Pulmonary artery endothelial cell (primary cell): ENCODE data around the gene FAM43B. TPM values are rescaled to one million over a fixed set of nuclear protein-coding genes. Genes with fewer than 3 reads are reported as not detected.

Experiments
- DNase-seq: peaks from one replicate; pipeline ENCODE4 v3.0.0-alpha.2; 2011; ENCODE audit warnings: low read depth, low spot score
- total RNA-seq: library from RNA; depleted of rRNA; stranded (reverse); fragments of >200 nt; gene quantifications from 2 replicates; pipeline ENCODE4 v1.2.3, GENCODE V29; 2014

The FAM43B gene
- total RNA-seq, 1 donor from 2014 or later: not detected

GRCh38 chr1:20589331-20590278 is 37.2 kb downstream of the FAM43B start:
- no peak for DNase-seq

DNA sequence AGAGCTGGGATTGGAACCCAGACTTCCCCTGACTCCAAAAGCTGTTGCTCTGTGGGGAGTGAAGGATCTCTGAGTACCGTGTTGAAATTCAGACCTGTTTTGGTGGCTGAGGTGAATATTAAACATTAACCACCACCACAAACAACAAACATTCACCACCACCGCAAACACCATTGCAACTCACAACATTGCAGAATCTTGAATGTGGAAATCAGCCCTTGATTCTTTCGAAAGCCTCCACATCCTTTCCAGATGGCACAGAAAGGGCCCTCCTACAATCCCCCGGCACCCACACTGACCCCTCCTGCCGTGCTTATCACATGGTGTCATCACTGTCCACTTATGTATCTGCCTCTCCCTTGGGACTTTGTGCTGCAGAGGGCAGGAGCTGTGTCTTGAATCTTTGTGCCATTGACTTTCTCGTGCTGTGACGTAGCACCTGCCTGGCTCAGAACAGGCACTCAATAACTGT is 38.0 kb downstream of the FAM43B start:
- no peak for DNase-seq

- DNase-seq: no peak
Observed at GRCh38 chr1:20593756-20594155, 41.4 kb downstream of the FAM43B start.

- no peak for DNase-seq
Observed at GRCh38 chr1:20594746-20595145, 42.4 kb downstream of the FAM43B start.

- DNase-seq: no peak
Observed at GRCh38 chr1:20596106-20596505, 43.7 kb downstream of the FAM43B start.

GRCh38 chr1:20597650-20598049 is 45.3 kb downstream of the FAM43B start:
- DNase-seq: no peak

- no peak for DNase-seq
Observed at GRCh38 chr1:20600156-20600555, 47.8 kb downstream of the FAM43B start.

DNA sequence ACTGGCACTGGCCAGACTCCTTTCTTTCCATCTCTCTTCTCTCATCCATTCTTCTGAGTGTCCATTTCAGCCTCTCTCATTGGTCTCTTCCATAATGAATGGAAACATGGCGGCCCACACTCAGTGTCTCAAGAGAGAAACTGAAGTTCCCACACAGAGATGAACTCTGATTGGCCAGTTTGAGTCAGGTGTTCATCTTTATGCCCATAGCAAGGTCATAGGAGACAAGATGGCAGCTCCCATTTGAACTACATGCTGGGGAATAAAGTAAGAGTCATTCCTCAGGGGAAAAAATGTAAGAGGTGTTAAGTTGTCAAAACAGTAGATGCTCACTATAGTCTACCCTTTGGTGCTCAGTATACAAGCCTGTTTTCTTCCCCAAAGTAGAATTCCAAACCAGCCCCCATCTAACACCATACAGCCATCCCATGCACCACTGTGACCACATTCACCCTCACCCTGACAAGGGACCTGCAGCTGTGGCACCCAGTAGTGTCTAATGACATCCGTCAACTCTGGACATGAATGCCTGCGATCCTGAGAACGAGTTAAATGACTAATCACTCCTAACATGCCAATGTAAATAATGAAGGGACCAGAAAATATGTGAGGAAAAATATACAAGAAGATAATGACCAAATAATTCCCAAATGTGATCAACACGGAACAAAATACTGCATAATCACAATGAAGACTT is 48.9 kb downstream of the FAM43B start:
- no peak for DNase-seq

- no peak for DNase-seq
Observed at GRCh38 chr1:20602851-20603450, 50.6 kb downstream of the FAM43B start.

- no peak for DNase-seq
Observed at GRCh38 chr1:20603504-20604464, 51.4 kb downstream of the FAM43B start.

Other genes starting within 250 kb of the FAM43B start
- 10.3 and 10.9 TPM in 2 replicates for gene CAMK2N1, start 66.4 kb upstream of the FAM43B start, total RNA-seq
- 32.9 and 36.0 TPM in 2 replicates for gene MUL1, start 44.4 kb upstream of the FAM43B start, total RNA-seq
- gene CDA, start 36.5 kb downstream of the FAM43B start, total RNA-seq: 0.67 and 2.0 TPM in 2 replicates
- gene PINK1, start 80.9 kb downstream of the FAM43B start, total RNA-seq: 52.6 and 54.7 TPM in 2 replicates
- gene DDOST, start 108.8 kb downstream of the FAM43B start, total RNA-seq: 305 and 412 TPM in 2 replicates
- gene KIF17, start 165.4 kb downstream of the FAM43B start, total RNA-seq: 0.13 TPM in 1 of 2 replicates, not detected in the other
- gene SH2D5, start 180.1 kb downstream of the FAM43B start, total RNA-seq: 1.4 and 3.4 TPM in 2 replicates
- gene HP1BP3, start 234.7 kb downstream of the FAM43B start, total RNA-seq: 182 and 235 TPM in 2 replicates